Measurements from ENCODE around the gene KLLN. TPM values are rescaled to one million over a fixed set of nuclear protein-coding genes. Genes with fewer than 3 reads are reported as not detected.
A peak's percentile ranks its signal among the peaks of the same experiment; 100 is the strongest.

Gene KLLN
- total and polyA plus RNA-seq, 2 of the 13 experiments (the other 11 are each of a cell fraction or from before 2014, with no cell fraction given), result 0.08 to 0.44 TPM

GRCh38 chr10:87861953-87862678 is 1.2 kb downstream of the KLLN start (continued):
- TF ChIP-seq RFX5 (IDR thresholded peaks at IDR 0.05; ENCODE audit: low read depth, low read length) (peak; percentile 54; the same call in 1 of the 2 replicates), RBAK (CRISPR knock-in tag; IDR thresholded peaks at IDR 0.05) (no peak), ARHGAP35 (CRISPR knock-in tag; IDR thresholded peaks at IDR 0.05; ENCODE audit: borderline replicate concordance) (no peak), PTBP1 (IDR thresholded peaks at IDR 0.05; ENCODE audit: low read depth, low read length, poor library complexity, severe bottlenecking) (peak; percentile 76), TSC22D2 (CRISPR knock-in tag; IDR thresholded peaks at IDR 0.05; ENCODE audit: borderline replicate concordance) (peak; percentile 58; the same call in 1 of the 2 replicates), FOXK2 (IDR thresholded peaks at IDR 0.05) (no peak), SP2 (CRISPR knock-in tag; IDR thresholded peaks at IDR 0.05) (0 out of 2 replicates have a peak, but pooled peaks have one; percentile 10), HOXA9 (CRISPR knock-in tag; IDR thresholded peaks at IDR 0.05; ENCODE audit: borderline replicate concordance) (no peak), ZNF749 (CRISPR knock-in tag; IDR thresholded peaks at IDR 0.05; ENCODE audit: borderline replicate concordance) (peak; percentile 73), ZNF160 (CRISPR knock-in tag; IDR thresholded peaks at IDR 0.05) (0 out of 2 replicates have a peak, but pooled peaks have one; percentile 45), KDM5B (CRISPR knock-in tag; IDR thresholded peaks at IDR 0.05; ENCODE audit: borderline replicate concordance) (peak; percentile 94), ZNF678 (CRISPR knock-in tag; IDR thresholded peaks at IDR 0.05) (peak; percentile 85), ZNF441 (CRISPR knock-in tag; IDR thresholded peaks at IDR 0.05; ENCODE audit: borderline replicate concordance) (0 out of 2 replicates have a peak, but pooled peaks have one; percentile 47), NFE2 (CRISPR knock-in tag; IDR thresholded peaks at IDR 0.05) (no peak), BCL6 (CRISPR knock-in tag; IDR thresholded peaks at IDR 0.05) (peak; percentile 67), PAWR (CRISPR knock-in tag; IDR thresholded peaks at IDR 0.05; ENCODE audit: borderline replicate concordance) (0 out of 2 replicates have a peak, but pooled peaks have one; percentile 61), THAP8 (CRISPR knock-in tag; IDR thresholded peaks at IDR 0.05; ENCODE audit: borderline replicate concordance) (no peak; the same call in 1 of the 2 replicates), ATF7 (IDR thresholded peaks at IDR 0.05) (no peak), ATF7 (CRISPR knock-in tag; IDR thresholded peaks at IDR 0.05) (no peak), ONECUT2 (CRISPR knock-in tag; IDR thresholded peaks at IDR 0.05) (0 out of 2 replicates have a peak, but pooled peaks have one; percentile 53), ZNF589 (CRISPR knock-in tag; conservative IDR thresholded peaks at IDR 0.05) (0 out of 2 replicates have a peak, but pooled peaks have one; percentile 51), ZNF652 (CRISPR knock-in tag; IDR thresholded peaks at IDR 0.05; ENCODE audit: borderline replicate concordance, low read depth) (peak; percentile 15; the same call in 1 of the 2 replicates)
- TF ChIP-seq, protein P1, sequence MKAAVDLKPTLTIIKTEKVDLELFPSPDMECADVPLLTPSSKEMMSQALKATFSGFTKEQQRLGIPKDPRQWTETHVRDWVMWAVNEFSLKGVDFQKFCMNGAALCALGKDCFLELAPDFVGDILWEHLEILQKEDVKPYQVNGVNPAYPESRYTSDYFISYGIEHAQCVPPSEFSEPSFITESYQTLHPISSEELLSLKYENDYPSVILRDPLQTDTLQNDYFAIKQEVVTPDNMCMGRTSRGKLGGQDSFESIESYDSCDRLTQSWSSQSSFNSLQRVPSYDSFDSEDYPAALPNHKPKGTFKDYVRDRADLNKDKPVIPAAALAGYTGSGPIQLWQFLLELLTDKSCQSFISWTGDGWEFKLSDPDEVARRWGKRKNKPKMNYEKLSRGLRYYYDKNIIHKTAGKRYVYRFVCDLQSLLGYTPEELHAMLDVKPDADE (CRISPR knock-in tag; IDR thresholded peaks at IDR 0.05), result peak; percentile 62; the same call in 1 of the 2 replicates
- TF ChIP-seq, protein P2, sequence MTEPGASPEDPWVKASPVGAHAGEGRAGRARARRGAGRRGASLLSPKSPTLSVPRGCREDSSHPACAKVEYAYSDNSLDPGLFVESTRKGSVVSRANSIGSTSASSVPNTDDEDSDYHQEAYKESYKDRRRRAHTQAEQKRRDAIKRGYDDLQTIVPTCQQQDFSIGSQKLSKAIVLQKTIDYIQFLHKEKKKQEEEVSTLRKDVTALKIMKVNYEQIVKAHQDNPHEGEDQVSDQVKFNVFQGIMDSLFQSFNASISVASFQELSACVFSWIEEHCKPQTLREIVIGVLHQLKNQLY (CRISPR knock-in tag; IDR thresholded peaks at IDR 0.05), result no peak; the same call in 1 of the 2 replicates
- TF ChIP-seq, protein P3, sequence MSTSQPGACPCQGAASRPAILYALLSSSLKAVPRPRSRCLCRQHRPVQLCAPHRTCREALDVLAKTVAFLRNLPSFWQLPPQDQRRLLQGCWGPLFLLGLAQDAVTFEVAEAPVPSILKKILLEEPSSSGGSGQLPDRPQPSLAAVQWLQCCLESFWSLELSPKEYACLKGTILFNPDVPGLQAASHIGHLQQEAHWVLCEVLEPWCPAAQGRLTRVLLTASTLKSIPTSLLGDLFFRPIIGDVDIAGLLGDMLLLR (CRISPR knock-in tag; IDR thresholded peaks at IDR 0.05), result 0 out of 2 replicates have a peak, but pooled peaks have one; percentile 56

Measured in HepG2 (cell line).